Panc1 (cell line): ENCODE measurements around the gene MGMT. TPM values are rescaled to one million over a fixed set of nuclear protein-coding genes. Genes with fewer than 3 reads are reported as not detected.

Experiments used
- ATAC-seq: fragments of 200-7000 bp; cut with Tn5 transposase; 2 replicates; pipeline ENCODE4 v1.9.1; 2020; ENCODE audit warnings: mild to moderate bottlenecking, moderate library complexity
- BruUV-seq: library from RNA; stranded (reverse); fragments of 400-500 nt; replicated peaks from 2 replicates; lab custom pipeline; 2021; lab: Mats Ljungman, UMichigan
- CTCF ChIA-PET: fragments of 300-600 bp; sonication (Branson Sonifier 250); formaldehyde crosslinking; loops from one replicate; lab custom pipeline; 2022; ENCODE audit warnings: antibody characterized with exemption; lab: Charles Lee
- POLR2A ChIA-PET: fragments of 300-600 bp; sonication (Branson Sonifier 250); formaldehyde crosslinking; loops from one replicate; lab custom pipeline; 2022; ENCODE audit warnings: antibody characterized with exemption; lab: Charles Lee
- DNase-seq: peaks from one replicate; pipeline ENCODE4 v3.0.0-alpha.2; 2010; ENCODE audit warnings: low read depth, low spot score
- H3K27ac ChIP-seq: 2 replicates; pipeline ENCODE4 v1.5.1; 2011; ENCODE audit warnings: mild to moderate bottlenecking, low read length, inconsistent platforms
- H3K27me3 ChIP-seq: fragments of 200-500 bp; sonication (Bioruptor generic); 2 replicates; pipeline ENCODE4 v1.6.0; 2014; ENCODE audit warnings: low read length, inconsistent platforms; ENCODE audit not compliant: control insufficient read depth, insufficient read depth
- H3K36me3 ChIP-seq: fragments of 200-500 bp; sonication (Bioruptor generic); 2 replicates; pipeline ENCODE4 v1.5.1; 2014; ENCODE audit warnings: inconsistent platforms, mild to moderate bottlenecking, low read length, moderate library complexity; ENCODE audit not compliant: control insufficient read depth, insufficient read depth
- H3K4me1 ChIP-seq: 2 replicates; pipeline ENCODE4 v1.5.1; 2011; ENCODE audit warnings: inconsistent platforms, mild to moderate bottlenecking, low read length, moderate library complexity; ENCODE audit not compliant: control insufficient read depth, insufficient read depth
- H3K4me3 ChIP-seq, 2 experiments: 2 replicates each; pipeline ENCODE4 v1.5.1; 2011 to 2012; ENCODE audit warnings: low read depth in 2 of 2, low read length in 2 of 2, mild to moderate bottlenecking in 2 of 2, inconsistent platforms in 1 of 2, moderate library complexity in 1 of 2
- H3K9me3 ChIP-seq: fragments of 200-500 bp; sonication (Bioruptor generic); 2 replicates; pipeline ENCODE4 v1.5.1; 2014; ENCODE audit warnings: low read depth, mild to moderate bottlenecking, inconsistent platforms, low read length, moderate library complexity; ENCODE audit not compliant: control insufficient read depth, insufficient read depth
- POLR2AphosphoS5 ChIP-seq: IDR thresholded peaks from 2 replicates; pipeline ENCODE4 v1.6.1; 2012; ENCODE audit warnings: mild to moderate bottlenecking, low read depth, low read length, moderate library complexity
- REST ChIP-seq, 2 experiments: IDR thresholded peaks; 2 replicates each; pipeline ENCODE4 v1.6.1; 2011 to 2012; ENCODE audit warnings: low read depth in 2 of 2, control low read depth in 1 of 2, low read length in 1 of 2, mild to moderate bottlenecking in 1 of 2, moderate library complexity in 1 of 2; ENCODE audit not compliant: insufficient read depth in 1 of 2
- SIN3A ChIP-seq: IDR thresholded peaks from 2 replicates; pipeline ENCODE4 v1.6.1; 2012; ENCODE audit warnings: low read depth, mild to moderate bottlenecking, low read length, moderate library complexity, borderline replicate concordance; ENCODE audit not compliant: insufficient read depth
- TCF7L2 ChIP-seq: IDR thresholded peaks from 2 replicates; pipeline ENCODE4 v1.6.1; 2011; ENCODE audit warnings: mild to moderate bottlenecking, low read depth, low read length, inconsistent platforms
- in situ Hi-C: cut with HindIII; loops from 2 replicates; pipeline ENCODE4 v1.10.0; 2016; ENCODE audit warnings: low sequenced_read_pairs, low pct_unique_long_range_greater_than_20kb
- intact Hi-C: fragments of 100-400 bp; cut with micrococcal nuclease; formaldehyde crosslinking; loops from one replicate; pipeline ENCODE4 v1.10.0; 2022; ENCODE audit not compliant: unreplicated experiment
- total RNA-seq: library from RNA; stranded (reverse); gene quantifications from one replicate; pipeline ENCODE4 v1.2.1, GENCODE V29; 2021; ENCODE audit not compliant: unreplicated experiment
- TF ChIP-seq, protein P1 (sequence below): fragments of 450-650 bp; IDR thresholded peaks from 2 replicates; pipeline ENCODE4 v1.5.1; 2017; ENCODE audit warnings: mild to moderate bottlenecking

Gene MGMT
- total RNA-seq, 1 experiment from 2014 or later = 27.3 TPM

DNA sequence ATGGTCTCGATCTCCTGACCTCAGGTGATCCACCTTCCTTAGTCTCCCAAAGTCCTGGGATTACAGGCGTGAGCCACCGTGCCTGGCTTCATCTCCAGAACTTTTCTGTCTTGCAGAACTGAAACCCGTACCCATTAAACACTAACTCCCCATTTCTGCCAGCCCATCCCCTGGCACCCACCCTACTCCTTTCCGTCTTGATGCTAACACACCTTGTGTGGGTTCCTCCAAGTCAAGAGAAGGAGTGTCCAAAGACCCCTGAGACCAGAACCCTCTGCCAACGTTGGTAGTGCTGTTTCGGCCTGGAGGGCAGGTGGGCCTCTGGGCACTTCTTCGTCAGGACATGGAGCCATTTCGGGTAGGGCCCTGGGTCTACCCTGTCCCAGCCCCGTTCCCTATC lies 83.6 kb downstream of the MGMT start:
- intact Hi-C loops = no loop called here
- CTCF ChIA-PET = no interaction called here
- H3K27me3 ChIP-seq = no peaks in the 10 kb centered on the region

DNA sequence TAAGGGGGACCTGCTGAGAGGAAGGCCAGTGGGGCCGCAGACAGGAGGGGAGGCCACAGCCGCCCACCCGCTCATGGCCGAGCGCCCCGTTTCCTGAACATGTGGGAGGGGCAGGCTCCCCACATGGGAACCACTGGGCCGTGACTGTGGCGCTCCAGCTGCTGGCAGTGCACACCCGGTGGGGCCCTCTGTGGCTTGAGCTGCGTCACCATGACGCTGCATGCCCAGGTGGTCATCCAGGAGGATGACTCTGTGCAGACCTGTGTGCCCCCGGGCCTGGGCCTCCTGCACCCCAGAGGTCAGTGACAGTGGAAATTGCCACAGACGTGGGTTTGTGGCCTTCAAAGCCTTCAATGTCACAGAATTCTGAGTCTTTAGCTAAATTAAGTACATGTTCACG lies 85.1 kb downstream of the MGMT start:
- BruUV-seq = no TSS peak
- Histone ChIP-seq H3K9me3 (no peaks in the 10 kb centered on the region), H3K27ac (no peak overlapping the region), H3K27me3 (no peaks in the 10 kb centered on the region), H3K4me1 (no peaks in the 10 kb centered on the region), H3K36me3 (no peaks in the 10 kb centered on the region), H3K4me3 (no peak overlapping the region)
- CTCF ChIA-PET = no interaction called here
- in situ Hi-C loops = no loop called here
- ATAC-seq (no peak), DNase-seq (no peak)
- TF ChIP-seq POLR2AphosphoS5 (no peak), REST (IDR thresholded peaks at IDR 0.05; ENCODE audit: insufficient read depth in 1 of 2, low read depth in 2 of 2, low read length in 1 of 2) (no peak), SIN3A (no peak), TCF7L2 (no peak)
- TF ChIP-seq, protein P1, sequence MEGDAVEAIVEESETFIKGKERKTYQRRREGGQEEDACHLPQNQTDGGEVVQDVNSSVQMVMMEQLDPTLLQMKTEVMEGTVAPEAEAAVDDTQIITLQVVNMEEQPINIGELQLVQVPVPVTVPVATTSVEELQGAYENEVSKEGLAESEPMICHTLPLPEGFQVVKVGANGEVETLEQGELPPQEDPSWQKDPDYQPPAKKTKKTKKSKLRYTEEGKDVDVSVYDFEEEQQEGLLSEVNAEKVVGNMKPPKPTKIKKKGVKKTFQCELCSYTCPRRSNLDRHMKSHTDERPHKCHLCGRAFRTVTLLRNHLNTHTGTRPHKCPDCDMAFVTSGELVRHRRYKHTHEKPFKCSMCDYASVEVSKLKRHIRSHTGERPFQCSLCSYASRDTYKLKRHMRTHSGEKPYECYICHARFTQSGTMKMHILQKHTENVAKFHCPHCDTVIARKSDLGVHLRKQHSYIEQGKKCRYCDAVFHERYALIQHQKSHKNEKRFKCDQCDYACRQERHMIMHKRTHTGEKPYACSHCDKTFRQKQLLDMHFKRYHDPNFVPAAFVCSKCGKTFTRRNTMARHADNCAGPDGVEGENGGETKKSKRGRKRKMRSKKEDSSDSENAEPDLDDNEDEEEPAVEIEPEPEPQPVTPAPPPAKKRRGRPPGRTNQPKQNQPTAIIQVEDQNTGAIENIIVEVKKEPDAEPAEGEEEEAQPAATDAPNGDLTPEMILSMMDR = no peak
- POLR2A ChIA-PET = no interaction called here
- intact Hi-C loops = no loop called here

More for the DNA sequence above, 83.6 kb downstream of the MGMT start:
- Histone ChIP-seq H3K4me3 (no peak overlapping the region), H3K27ac (no peak overlapping the region), H3K9me3 (no peaks in the 10 kb centered on the region), H3K36me3 (no peaks in the 10 kb centered on the region), H3K4me1 (no peaks in the 10 kb centered on the region)
- DNase-seq (no peak), ATAC-seq (no peak)
- BruUV-seq = no TSS peak
- TF ChIP-seq POLR2AphosphoS5 (no peak), SIN3A (no peak), REST (IDR thresholded peaks at IDR 0.05; ENCODE audit: insufficient read depth in 1 of 2, low read depth in 2 of 2, low read length in 1 of 2) (no peak), TCF7L2 (no peak)
- TF ChIP-seq, protein P1 = no peak
- in situ Hi-C loops = no loop called here
- POLR2A ChIA-PET = no interaction called here
